GM12891 (cell line): ENCODE results near the gene KRT16.

Experiments
- POLR2A ChIP-seq: IDR thresholded peaks from 2 replicates; pipeline ENCODE4 v1.6.1; 2011; ENCODE audit warnings: low read depth, low read length, control low read depth
- POLR2AphosphoS5 ChIP-seq: IDR thresholded peaks from 2 replicates; pipeline ENCODE4 v1.6.1; 2011; ENCODE audit warnings: low read depth, low read length, control low read depth
- SPI1 ChIP-seq: IDR thresholded peaks from 2 replicates; pipeline ENCODE4 v1.6.1; 2011; ENCODE audit warnings: low read depth, low read length, control low read depth

GRCh38 chr17:41579484-41580243, 32.9 kb downstream of the KRT16 start:
- TF ChIP-seq POLR2AphosphoS5: no peak
- TF ChIP-seq POLR2A: no peak
- TF ChIP-seq SPI1: no peak
